ENCODE results near the gene STOX2.

DNA sequence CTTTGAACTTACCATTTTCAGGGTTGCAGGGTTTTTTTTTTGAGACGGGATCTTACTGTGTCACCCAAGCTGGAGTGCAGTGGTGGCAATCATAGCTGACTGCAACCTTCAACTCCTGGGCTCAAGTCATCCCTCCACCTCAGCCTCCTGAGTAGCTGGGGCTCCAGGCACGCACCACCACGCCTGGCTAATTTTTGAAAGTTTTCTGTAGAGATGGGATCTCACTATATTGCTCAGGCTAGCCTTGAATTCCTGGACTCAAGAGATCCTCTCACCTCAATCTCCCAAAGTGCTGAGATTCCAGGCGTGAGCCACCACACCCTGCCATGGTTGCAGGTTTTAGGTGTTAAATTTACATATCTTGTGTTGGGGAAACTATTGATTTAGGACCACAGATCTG, 64.5 kb downstream of the STOX2 start:
- no peak for TF ChIP-seq EZH2 (IDR thresholded peaks at IDR 0.05; ENCODE audit: borderline replicate concordance, low read length)
- TF ChIP-seq, protein P1, sequence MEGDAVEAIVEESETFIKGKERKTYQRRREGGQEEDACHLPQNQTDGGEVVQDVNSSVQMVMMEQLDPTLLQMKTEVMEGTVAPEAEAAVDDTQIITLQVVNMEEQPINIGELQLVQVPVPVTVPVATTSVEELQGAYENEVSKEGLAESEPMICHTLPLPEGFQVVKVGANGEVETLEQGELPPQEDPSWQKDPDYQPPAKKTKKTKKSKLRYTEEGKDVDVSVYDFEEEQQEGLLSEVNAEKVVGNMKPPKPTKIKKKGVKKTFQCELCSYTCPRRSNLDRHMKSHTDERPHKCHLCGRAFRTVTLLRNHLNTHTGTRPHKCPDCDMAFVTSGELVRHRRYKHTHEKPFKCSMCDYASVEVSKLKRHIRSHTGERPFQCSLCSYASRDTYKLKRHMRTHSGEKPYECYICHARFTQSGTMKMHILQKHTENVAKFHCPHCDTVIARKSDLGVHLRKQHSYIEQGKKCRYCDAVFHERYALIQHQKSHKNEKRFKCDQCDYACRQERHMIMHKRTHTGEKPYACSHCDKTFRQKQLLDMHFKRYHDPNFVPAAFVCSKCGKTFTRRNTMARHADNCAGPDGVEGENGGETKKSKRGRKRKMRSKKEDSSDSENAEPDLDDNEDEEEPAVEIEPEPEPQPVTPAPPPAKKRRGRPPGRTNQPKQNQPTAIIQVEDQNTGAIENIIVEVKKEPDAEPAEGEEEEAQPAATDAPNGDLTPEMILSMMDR (IDR thresholded peaks at IDR 0.05; ENCODE audit: low read length), result no peak

Measured in OCI-LY1 (cell line).